ENCODE measurements around the gene RORB.

RORB gene

DNA sequence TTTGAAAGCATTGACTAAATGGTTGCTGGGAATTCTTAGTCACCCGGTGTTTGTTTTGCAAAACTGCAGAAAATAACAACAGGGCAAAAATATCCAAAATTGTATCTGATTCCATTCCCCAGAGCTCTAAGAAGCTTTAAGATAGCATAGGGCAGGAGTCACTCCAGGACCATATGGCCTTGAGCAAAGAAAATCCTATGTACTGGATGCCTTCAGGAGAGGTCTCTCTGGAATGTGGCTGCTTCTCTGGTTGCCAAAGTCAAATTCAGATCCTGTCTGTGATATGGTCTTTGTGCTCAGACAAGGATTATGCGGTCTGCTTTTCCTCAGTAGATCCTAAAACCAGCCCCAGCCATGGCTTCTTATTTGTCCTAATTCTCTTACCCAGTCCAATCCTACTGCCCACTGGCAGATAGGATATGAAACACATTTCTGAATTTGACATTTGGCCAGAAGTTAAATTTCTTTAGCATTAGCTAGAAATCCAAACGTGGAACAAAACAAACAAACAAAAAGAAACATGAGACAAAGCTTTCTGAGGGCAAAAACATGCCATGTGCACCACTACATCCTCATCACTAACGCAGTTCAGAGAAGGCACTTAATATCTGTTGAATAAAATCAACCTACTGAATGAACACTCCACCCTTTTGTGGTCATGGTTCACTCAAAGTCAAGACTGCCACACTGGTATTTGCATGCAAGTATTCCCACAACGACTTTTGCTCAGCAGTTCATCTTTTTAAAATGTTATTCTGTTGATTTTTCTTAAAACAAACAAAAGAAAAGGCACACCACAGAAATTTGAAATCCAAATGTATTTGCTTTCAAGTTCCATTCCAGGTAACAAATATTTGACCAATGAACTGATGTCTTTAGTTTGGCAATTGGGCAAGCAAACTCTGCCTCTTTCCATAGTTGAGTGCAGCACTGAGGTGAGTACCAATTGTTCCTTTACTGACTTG, 224.8 kb downstream of the RORB start:
- DNase-seq: no peak

DNA sequence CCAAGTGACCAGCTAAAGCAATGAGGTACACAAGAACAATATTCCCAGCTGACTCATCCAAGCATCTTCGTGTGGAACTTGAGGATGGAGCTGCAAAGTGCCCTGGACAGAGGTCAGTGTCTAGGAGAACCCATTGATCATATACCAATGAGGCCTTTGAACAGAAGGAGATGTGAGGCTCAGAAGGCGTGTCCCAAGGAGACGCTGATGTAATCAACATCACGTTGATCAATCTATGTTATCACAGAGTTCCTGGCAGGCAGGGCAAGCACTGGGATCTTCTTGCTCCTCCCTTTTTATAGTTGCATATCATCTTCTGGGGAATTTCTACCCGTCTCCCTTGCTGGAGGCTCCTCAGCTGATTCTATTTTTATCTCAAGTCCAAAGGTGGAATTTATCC, 227.2 kb downstream of the RORB start:
- no peak for DNase-seq

GRCh38 chr9:74726581-74726980, 229.4 kb downstream of the RORB start:
- DNase-seq: no peak

- DNase-seq: no peak
Measured at GRCh38 chr9:74728176-74728575, 231.0 kb downstream of the RORB start.

DNA sequence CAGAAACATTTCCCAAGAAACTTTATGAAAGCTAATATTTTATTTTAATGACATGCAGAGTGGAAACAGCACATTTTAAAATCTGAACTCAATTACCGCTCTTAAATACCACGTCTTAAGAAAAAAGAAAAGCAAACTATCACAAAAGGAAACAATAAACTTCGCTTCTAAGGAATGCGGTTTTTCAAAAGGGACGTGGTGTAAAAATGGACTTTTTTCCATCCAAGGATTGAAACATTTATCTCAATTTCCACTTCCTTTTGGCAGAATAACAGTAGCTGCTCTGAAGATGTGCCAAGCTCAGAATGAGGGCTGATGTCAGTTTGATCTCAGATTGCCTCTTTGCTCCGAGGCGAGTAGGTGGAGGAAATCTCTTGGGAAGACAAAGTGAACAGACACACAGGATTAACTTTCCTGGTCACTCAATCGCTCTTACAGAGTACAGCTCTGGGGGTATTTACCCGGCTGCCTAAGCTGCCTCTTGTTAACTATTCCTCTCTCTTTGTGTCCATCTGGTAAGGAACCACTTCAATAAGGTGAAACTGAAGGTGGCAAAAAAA, 232.1 kb downstream of the RORB start:
- DNase-seq: no peak

DNA sequence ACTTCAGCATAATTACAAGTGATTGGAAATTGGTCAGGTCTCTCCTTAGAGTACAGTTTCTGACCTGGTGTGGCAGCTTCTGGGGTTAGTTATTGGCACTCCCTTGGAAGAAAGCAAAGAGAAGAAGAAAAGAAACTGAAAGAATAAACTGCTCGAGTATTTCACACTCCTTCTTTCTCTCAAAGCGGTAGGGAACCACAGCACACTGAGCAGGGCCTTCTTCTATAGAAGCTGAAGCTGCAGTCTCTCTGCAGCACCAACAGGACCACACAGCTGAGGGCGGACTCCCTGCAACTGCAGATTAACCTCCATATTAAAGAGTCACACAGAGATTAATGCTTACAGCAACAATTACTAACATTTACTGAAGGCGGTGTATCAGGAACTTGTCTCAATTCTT, 238.6 kb downstream of the RORB start:
- DNase-seq: no peak

DNA sequence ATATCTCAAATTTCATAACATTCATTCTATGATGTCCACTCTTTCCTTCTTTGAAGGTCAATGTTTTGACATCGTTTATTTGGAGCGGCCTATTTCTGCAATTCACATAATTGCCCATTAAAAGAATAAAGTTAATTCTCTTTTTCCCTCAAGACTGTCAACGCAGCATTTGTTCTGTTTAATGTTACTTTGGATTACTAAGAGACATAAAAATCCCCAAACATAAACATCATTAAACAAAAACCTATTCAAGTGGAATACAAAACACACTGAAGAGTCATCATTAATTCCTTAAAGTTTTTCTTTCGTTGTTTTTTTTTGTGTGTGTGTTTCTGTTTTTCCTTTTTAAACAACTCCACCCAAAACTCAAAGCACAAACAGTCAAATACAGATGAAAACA, 239.5 kb downstream of the RORB start:
- DNase-seq: no peak

GRCh38 chr9:74742191-74742790, 245.2 kb downstream of the RORB start:
- no peak for DNase-seq
